BLaER1 treated with 17β-estradiol and CSF1 and Interleukin-3, amounts not matched to agents 10 nM and 100 nM (cell line): ENCODE results near the gene MB21D2.

Experiments
- H3K27ac ChIP-seq, 11 experiments: shearing (Covaris generic); formaldehyde crosslinking; 2 replicates each; pipeline ENCODE4 v1.8.1; 2022
- H3K27me3 ChIP-seq, 11 experiments: shearing (Covaris generic); formaldehyde crosslinking; 2 replicates each; pipeline ENCODE4 v1.8.1; 2022
- H3K36me3 ChIP-seq, 11 experiments: shearing (Covaris generic); formaldehyde crosslinking; 2 replicates each; pipeline ENCODE4 v1.8.1; 2022
- H3K4me1 ChIP-seq, 10 experiments: shearing (Covaris generic); formaldehyde crosslinking; 2 replicates each; pipeline ENCODE4 v1.8.1; 2022
- H3K4me2 ChIP-seq, 11 experiments: shearing (Covaris generic); formaldehyde crosslinking; 2 replicates each; pipeline ENCODE4 v1.8.1; 2022
- H3K4me3 ChIP-seq, 10 experiments: shearing (Covaris generic); formaldehyde crosslinking; 2 replicates each; pipeline ENCODE4 v1.8.1; 2022
- H3K9ac ChIP-seq, 11 experiments: shearing (Covaris generic); formaldehyde crosslinking; 2 replicates each; pipeline ENCODE4 v1.8.1; 2022
- H3K9me3 ChIP-seq, 11 experiments: shearing (Covaris generic); formaldehyde crosslinking; replicated peaks in 1 of 11; 2 replicates each; pipeline ENCODE4 v1.8.1; 2022
- H4K20me1 ChIP-seq, 11 experiments: shearing (Covaris generic); formaldehyde crosslinking; 2 replicates each; pipeline ENCODE4 v1.8.1; 2022
- Cebpa-rat ChIP-seq, 11 experiments: shearing (Covaris generic); IDR thresholded peaks; 2 replicates each; pipeline ENCODE4 v1.8.1; 2022

Gene MB21D2

GRCh38 chr3:192928720-192929119 is 11.1 kb upstream of the MB21D2 start:
- no peak overlapping the region for H3K9ac ChIP-seq
- no peak overlapping the region for H3K27ac ChIP-seq
- peaks cover 7 to 24% (median 10%) of the 10 kb centered on the region in 10 experiments; a peak in 18 of 20 replicates for H3K4me1 ChIP-seq
- TF ChIP-seq Cebpa-rat (IDR thresholded peaks at IDR 0.05) = no peak
- H3K27me3 ChIP-seq = no peaks in the 10 kb centered on the region
- H3K36me3 ChIP-seq = no peaks in the 10 kb centered on the region
- H3K4me3 ChIP-seq = no peak overlapping the region
- H3K9me3 ChIP-seq = no peaks in the 10 kb centered on the region
- H4K20me1 ChIP-seq = no peaks in the 10 kb centered on the region
- peak overlapping the region in 1 of 11 experiments; percentile 2; a peak in 1 of 22 replicates for H3K4me2 ChIP-seq

GRCh38 chr3:192928016-192928415 is 10.4 kb upstream of the MB21D2 start:
- no peak for TF ChIP-seq Cebpa-rat (IDR thresholded peaks at IDR 0.05)
- H3K4me3 ChIP-seq = no peak overlapping the region
- no peak overlapping the region for H3K9ac ChIP-seq
- peaks cover 7 to 21% (median 10%) of the 10 kb centered on the region in 10 experiments; a peak in 18 of 20 replicates for H3K4me1 ChIP-seq
- H3K27ac ChIP-seq = no peak overlapping the region
- H4K20me1 ChIP-seq = no peaks in the 10 kb centered on the region
- no peaks in the 10 kb centered on the region for H3K36me3 ChIP-seq
- H3K27me3 ChIP-seq = no peaks in the 10 kb centered on the region
- H3K4me2 ChIP-seq = no peak overlapping the region
- no peaks in the 10 kb centered on the region for H3K9me3 ChIP-seq

GRCh38 chr3:192927016-192927415 is 9.4 kb upstream of the MB21D2 start:
- Histone ChIP-seq H3K4me3 (no peak overlapping the region), H3K36me3 (no peaks in the 10 kb centered on the region), H3K27me3 (no peaks in the 10 kb centered on the region), H4K20me1 (no peaks in the 10 kb centered on the region), H3K4me2 (no peak overlapping the region), H3K27ac (no peak overlapping the region), H3K9me3 (no peaks in the 10 kb centered on the region), H3K9ac (no peak overlapping the region), H3K4me1 (peaks cover 7 to 21% (median 10%) of the 10 kb centered on the region in 10 experiments; a peak in 18 of 20 replicates)
- no peak for TF ChIP-seq Cebpa-rat (IDR thresholded peaks at IDR 0.05)

GRCh38 chr3:192923731-192924130 is 6.1 kb upstream of the MB21D2 start:
- Histone ChIP-seq H3K9ac (no peak overlapping the region), H3K27ac (no peak overlapping the region), H3K9me3 (no peaks in the 10 kb centered on the region), H3K4me1 (peaks cover 0 to 12% (median 0%) of the 10 kb centered on the region in 10 experiments; a peak in 4 of 20 replicates), H3K4me3 (no peak overlapping the region), H3K27me3 (no peaks in the 10 kb centered on the region), H3K4me2 (no peak overlapping the region), H4K20me1 (no peaks in the 10 kb centered on the region), H3K36me3 (no peaks in the 10 kb centered on the region)
- TF ChIP-seq Cebpa-rat (IDR thresholded peaks at IDR 0.05) = no peak

GRCh38 chr3:192921793-192922192 is 4.1 kb upstream of the MB21D2 start:
- Histone ChIP-seq H3K4me3 (no peak overlapping the region), H3K9ac (no peak overlapping the region), H3K36me3 (no peaks in the 10 kb centered on the region), H3K4me2 (no peak overlapping the region), H4K20me1 (no peaks in the 10 kb centered on the region), H3K4me1 (peaks cover 0 to 12% (median 0%) of the 10 kb centered on the region in 10 experiments; a peak in 4 of 20 replicates), H3K27ac (no peak overlapping the region), H3K27me3 (no peaks in the 10 kb centered on the region), H3K9me3 (peaks cover 6 to 16% (median 8%) of the 10 kb centered on the region in 11 experiments; a peak in 13 of 22 replicates)
- TF ChIP-seq Cebpa-rat (IDR thresholded peaks at IDR 0.05) = no peak

- Histone ChIP-seq H3K36me3 (no peaks in the 10 kb centered on the region), H3K4me3 (no peak overlapping the region), H3K4me2 (peak overlapping the region in 2 of 11 experiments; percentile 17 to 49; a peak in 3 of 22 replicates), H3K27ac (no peak overlapping the region), H4K20me1 (no peaks in the 10 kb centered on the region), H3K27me3 (no peaks in the 10 kb centered on the region), H3K9ac (no peak overlapping the region), H3K4me1 (peaks cover 0 to 12% (median 0%) of the 10 kb centered on the region in 10 experiments; a peak in 4 of 20 replicates), H3K9me3 (peaks cover 7 to 20% (median 13%) of the 10 kb centered on the region in 11 experiments; a peak in 13 of 22 replicates)
- TF ChIP-seq Cebpa-rat (IDR thresholded peaks at IDR 0.05) = no peak
Observed at GRCh38 chr3:192920411-192920810, 2.8 kb upstream of the MB21D2 start.

GRCh38 chr3:192919901-192920300 is 2.2 kb upstream of the MB21D2 start:
- peaks cover 0 to 12% (median 0%) of the 10 kb centered on the region in 10 experiments; a peak in 4 of 20 replicates for H3K4me1 ChIP-seq
- no peak overlapping the region for H3K4me3 ChIP-seq
- H3K4me2 ChIP-seq = peak overlapping the region in 2 of 11 experiments; percentile 17 to 49; a peak in 3 of 22 replicates
- no peaks in the 10 kb centered on the region for H4K20me1 ChIP-seq
- peaks cover 7 to 20% (median 13%) of the 10 kb centered on the region in 11 experiments; a peak in 13 of 22 replicates for H3K9me3 ChIP-seq
- TF ChIP-seq Cebpa-rat (IDR thresholded peaks at IDR 0.05) = no peak
- H3K9ac ChIP-seq = no peak overlapping the region
- H3K27me3 ChIP-seq = no peaks in the 10 kb centered on the region
- H3K36me3 ChIP-seq = no peaks in the 10 kb centered on the region
- no peak overlapping the region for H3K27ac ChIP-seq

GRCh38 chr3:192918275-192918588 is 576 bp upstream of the MB21D2 start:
- Histone ChIP-seq H4K20me1 (no peaks in the 10 kb centered on the region), H3K4me3 (no peak overlapping the region), H3K4me2 (no peak overlapping the region), H3K36me3 (no peaks in the 10 kb centered on the region), H3K27me3 (no peaks in the 10 kb centered on the region), H3K9me3 (peaks cover 7 to 20% (median 13%) of the 10 kb centered on the region in 11 experiments; a peak in 13 of 22 replicates), H3K9ac (no peak overlapping the region), H3K27ac (no peak overlapping the region), H3K4me1 (peaks cover 0 to 12% (median 0%) of the 10 kb centered on the region in 10 experiments; a peak in 4 of 20 replicates)
- no peak for TF ChIP-seq Cebpa-rat (IDR thresholded peaks at IDR 0.05)

GRCh38 chr3:192917028-192917403 is 640 bp downstream of the MB21D2 start:
- H3K27ac ChIP-seq = no peak overlapping the region
- H3K27me3 ChIP-seq = no peaks in the 10 kb centered on the region
- H3K4me1 ChIP-seq = peaks cover 0 to 12% (median 0%) of the 10 kb centered on the region in 10 experiments; a peak in 4 of 20 replicates
- no peak overlapping the region for H3K4me2 ChIP-seq
- no peak overlapping the region for H3K4me3 ChIP-seq
- H3K9ac ChIP-seq = no peak overlapping the region
- no peaks in the 10 kb centered on the region for H4K20me1 ChIP-seq
- TF ChIP-seq Cebpa-rat (IDR thresholded peaks at IDR 0.05) = no peak
- peaks cover 7 to 20% (median 13%) of the 10 kb centered on the region in 11 experiments; a peak in 13 of 22 replicates for H3K9me3 ChIP-seq
- no peaks in the 10 kb centered on the region for H3K36me3 ChIP-seq

GRCh38 chr3:192916371-192917027 is 1.2 kb downstream of the MB21D2 start:
- H3K9ac ChIP-seq = no peak overlapping the region
- H3K4me3 ChIP-seq = no peak overlapping the region
- no peaks in the 10 kb centered on the region for H3K27me3 ChIP-seq
- H3K4me2 ChIP-seq = no peak overlapping the region
- H3K9me3 ChIP-seq = peaks cover 7 to 20% (median 13%) of the 10 kb centered on the region in 11 experiments; a peak in 13 of 22 replicates
- TF ChIP-seq Cebpa-rat (IDR thresholded peaks at IDR 0.05) = no peak
- no peaks in the 10 kb centered on the region for H4K20me1 ChIP-seq
- H3K27ac ChIP-seq = no peak overlapping the region
- no peaks in the 10 kb centered on the region for H3K36me3 ChIP-seq
- peaks cover 0 to 12% (median 0%) of the 10 kb centered on the region in 10 experiments; a peak in 4 of 20 replicates for H3K4me1 ChIP-seq
